Panc1 (cell line): Measurements from ENCODE around the gene FAM186B. TPM values are rescaled to one million over a fixed set of nuclear protein-coding genes. Genes with fewer than 3 reads are reported as not detected.

Experiments
- ATAC-seq: fragments of 200-7000 bp; cut with Tn5 transposase; 2 replicates; pipeline ENCODE4 v1.9.1; 2020; ENCODE audit warnings: mild to moderate bottlenecking, moderate library complexity
- BruUV-seq: library from RNA; stranded (reverse); fragments of 400-500 nt; replicated peaks from 2 replicates; lab custom pipeline; 2021; lab: Mats Ljungman, UMichigan
- CTCF ChIA-PET: fragments of 300-600 bp; sonication (Branson Sonifier 250); formaldehyde crosslinking; loops from one replicate; lab custom pipeline; 2022; ENCODE audit warnings: antibody characterized with exemption; lab: Charles Lee
- POLR2A ChIA-PET: fragments of 300-600 bp; sonication (Branson Sonifier 250); formaldehyde crosslinking; loops from one replicate; lab custom pipeline; 2022; ENCODE audit warnings: antibody characterized with exemption; lab: Charles Lee
- DNase-seq: peaks from one replicate; pipeline ENCODE4 v3.0.0-alpha.2; 2010; ENCODE audit warnings: low read depth, low spot score
- H3K27ac ChIP-seq: 2 replicates; pipeline ENCODE4 v1.5.1; 2011; ENCODE audit warnings: mild to moderate bottlenecking, low read length, inconsistent platforms
- H3K27me3 ChIP-seq: fragments of 200-500 bp; sonication (Bioruptor generic); 2 replicates; pipeline ENCODE4 v1.6.0; 2014; ENCODE audit warnings: low read length, inconsistent platforms; ENCODE audit not compliant: control insufficient read depth, insufficient read depth
- H3K36me3 ChIP-seq: fragments of 200-500 bp; sonication (Bioruptor generic); 2 replicates; pipeline ENCODE4 v1.5.1; 2014; ENCODE audit warnings: inconsistent platforms, mild to moderate bottlenecking, low read length, moderate library complexity; ENCODE audit not compliant: control insufficient read depth, insufficient read depth
- H3K4me1 ChIP-seq: 2 replicates; pipeline ENCODE4 v1.5.1; 2011; ENCODE audit warnings: inconsistent platforms, mild to moderate bottlenecking, low read length, moderate library complexity; ENCODE audit not compliant: control insufficient read depth, insufficient read depth
- H3K4me3 ChIP-seq, 2 experiments: 2 replicates each; pipeline ENCODE4 v1.5.1; 2011 to 2012; ENCODE audit warnings: low read depth in 2 of 2, low read length in 2 of 2, mild to moderate bottlenecking in 2 of 2, inconsistent platforms in 1 of 2, moderate library complexity in 1 of 2
- H3K9me3 ChIP-seq: fragments of 200-500 bp; sonication (Bioruptor generic); 2 replicates; pipeline ENCODE4 v1.5.1; 2014; ENCODE audit warnings: low read depth, mild to moderate bottlenecking, inconsistent platforms, low read length, moderate library complexity; ENCODE audit not compliant: control insufficient read depth, insufficient read depth
- CTCF ChIP-seq: fragments of 450-650 bp; IDR thresholded peaks from 2 replicates; pipeline ENCODE4 v1.5.1; 2017; ENCODE audit warnings: mild to moderate bottlenecking
- POLR2AphosphoS5 ChIP-seq: IDR thresholded peaks from 2 replicates; pipeline ENCODE4 v1.6.1; 2012; ENCODE audit warnings: mild to moderate bottlenecking, low read depth, low read length, moderate library complexity
- REST ChIP-seq, 2 experiments: IDR thresholded peaks; 2 replicates each; pipeline ENCODE4 v1.6.1; 2011 to 2012; ENCODE audit warnings: low read depth in 2 of 2, control low read depth in 1 of 2, low read length in 1 of 2, mild to moderate bottlenecking in 1 of 2, moderate library complexity in 1 of 2; ENCODE audit not compliant: insufficient read depth in 1 of 2
- SIN3A ChIP-seq: IDR thresholded peaks from 2 replicates; pipeline ENCODE4 v1.6.1; 2012; ENCODE audit warnings: low read depth, mild to moderate bottlenecking, low read length, moderate library complexity, borderline replicate concordance; ENCODE audit not compliant: insufficient read depth
- TCF7L2 ChIP-seq: IDR thresholded peaks from 2 replicates; pipeline ENCODE4 v1.6.1; 2011; ENCODE audit warnings: mild to moderate bottlenecking, low read depth, low read length, inconsistent platforms
- in situ Hi-C: cut with HindIII; loops from 2 replicates; pipeline ENCODE4 v1.10.0; 2016; ENCODE audit warnings: low sequenced_read_pairs, low pct_unique_long_range_greater_than_20kb
- intact Hi-C: fragments of 100-400 bp; cut with micrococcal nuclease; formaldehyde crosslinking; loops from one replicate; pipeline ENCODE4 v1.10.0; 2022; ENCODE audit not compliant: unreplicated experiment
- total RNA-seq: library from RNA; stranded (reverse); gene quantifications from one replicate; pipeline ENCODE4 v1.2.1, GENCODE V29; 2021; ENCODE audit not compliant: unreplicated experiment

FAM186B gene
- total RNA-seq, 1 experiment from 2014 or later: 0.13 TPM

DNA sequence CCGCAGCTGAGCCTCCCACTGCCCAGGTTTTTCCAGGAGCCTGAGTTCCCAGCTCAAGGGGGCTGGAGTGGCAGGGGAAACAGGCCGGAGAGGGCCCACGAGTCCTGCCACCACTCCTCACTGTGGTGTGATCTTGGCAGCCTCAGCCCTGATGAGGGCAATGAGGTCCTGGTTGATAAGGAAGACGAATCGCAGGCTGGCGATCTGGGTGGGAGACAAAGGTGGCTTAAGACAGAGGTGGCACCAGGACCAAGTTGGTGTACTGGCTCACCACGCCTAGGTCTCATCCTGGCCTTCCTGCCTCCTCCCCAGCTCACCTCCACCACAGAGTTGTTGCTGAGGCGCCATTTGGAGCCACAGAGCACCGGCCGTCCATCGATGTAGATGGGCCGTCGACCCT is 46.9 kb downstream of the FAM186B start:
- Histone ChIP-seq H3K9me3 (no peaks in the 10 kb centered on the region), H3K27me3 (no peaks in the 10 kb centered on the region), H3K4me3 (no peak overlapping the region), H3K27ac (no peak overlapping the region), H3K4me1 (no peaks in the 10 kb centered on the region), H3K36me3 (no peaks in the 10 kb centered on the region; the same call in 1 of the 2 replicates)
- ATAC-seq (no peak), DNase-seq (no peak)
- CTCF ChIA-PET: no interaction called here
- intact Hi-C loops: no loop called here
- in situ Hi-C loops: no loop called here
- no peak for TF ChIP-seq SIN3A
- TF ChIP-seq TCF7L2: no peak
- no peak for TF ChIP-seq REST (IDR thresholded peaks at IDR 0.05; ENCODE audit: insufficient read depth in 1 of 2, low read depth in 2 of 2, low read length in 1 of 2)
- TF ChIP-seq POLR2AphosphoS5: no peak
- BruUV-seq: no TSS peak
- POLR2A ChIA-PET: interaction anchor here (0.5 kb wide), 1 partner anchor 625 kb away, joined by 3 read pairs; no protein-coding TSS in a partner anchor

GRCh38 chr12:49557917-49558215 is 47.6 kb downstream of the FAM186B start:
- POLR2A ChIA-PET: interaction anchor here (0.5 kb wide), 1 partner anchor 626 kb away, joined by 3 read pairs; no protein-coding TSS in a partner anchor
- CTCF ChIA-PET: no interaction called here
- Histone ChIP-seq H3K4me3 (no peak overlapping the region), H3K36me3 (no peaks in the 10 kb centered on the region; the same call in 1 of the 2 replicates), H3K27ac (no peak overlapping the region), H3K9me3 (no peaks in the 10 kb centered on the region), H3K4me1 (no peaks in the 10 kb centered on the region), H3K27me3 (no peaks in the 10 kb centered on the region)
- no TSS peak for BruUV-seq
- in situ Hi-C loops: no loop called here
- DNase-seq: no peak
- ATAC-seq: peak; percentile 70
- intact Hi-C loops: no loop called here
- no peak for TF ChIP-seq POLR2AphosphoS5
- TF ChIP-seq SIN3A: no peak
- no peak for TF ChIP-seq REST (IDR thresholded peaks at IDR 0.05; ENCODE audit: insufficient read depth in 1 of 2, low read depth in 2 of 2, low read length in 1 of 2)
- no peak; the same call in 1 of the 2 replicates for TF ChIP-seq CTCF
- no peak for TF ChIP-seq TCF7L2
